CD14-positive monocyte (primary cell): Measurements from ENCODE around the gene ST6GALNAC3. TPM values are rescaled to one million over a fixed set of nuclear protein-coding genes. Genes with fewer than 3 reads are reported as not detected.

Source experiments
- DNase-seq, 3 donors: peaks; one replicate each; pipeline ENCODE4 v3.0.0-alpha.2; 2011 to 2022
- H2AFZ ChIP-seq: 2 replicates; pipeline ENCODE4 v1.6.0; 2012; ENCODE audit warnings: mild to moderate bottlenecking, low read depth, low read length, inconsistent platforms; ENCODE audit not compliant: insufficient read depth, poor library complexity, severe bottlenecking
- H3K27ac ChIP-seq, 2 donors: 1 replicate in 1 of 2; 2 replicates in 1 of 2; pipeline ENCODE4 v1.5.1; 2012 to 2013; ENCODE audit warnings: low read length in 2 of 2, control low read depth in 1 of 2, inconsistent platforms in 1 of 2, low read depth in 1 of 2, mild to moderate bottlenecking in 1 of 2
- H3K27me3 ChIP-seq, 2 donors: one replicate each; pipeline versions ENCODE4 v1.6.0 to v1.6.1; 2011 to 2013; ENCODE audit warnings: low read length in 2 of 2; ENCODE audit not compliant: control insufficient read depth in 2 of 2, insufficient read depth in 2 of 2
- H3K36me3 ChIP-seq, 2 donors: replicated peaks in 1 of 2; 1 replicate in 1 of 2; 2 replicates in 1 of 2; pipeline versions ENCODE4 v1.5.1 to v1.6.1; 2012 to 2013; ENCODE audit warnings: low read length in 2 of 2, control low read depth in 1 of 2, inconsistent platforms in 1 of 2, mild to moderate bottlenecking in 1 of 2; ENCODE audit not compliant: insufficient read depth in 2 of 2, control insufficient read depth in 1 of 2
- H3K4me1 ChIP-seq, 2 donors: 1 replicate in 1 of 2; 2 replicates in 1 of 2; pipeline versions ENCODE4 v1.5.1 to v1.6.1; 2012 to 2013; ENCODE audit warnings: low read length in 2 of 2, control low read depth in 1 of 2, inconsistent platforms in 1 of 2, mild to moderate bottlenecking in 1 of 2, moderate library complexity in 1 of 2; ENCODE audit not compliant: insufficient read depth in 2 of 2, control insufficient read depth in 1 of 2
- H3K4me2 ChIP-seq: replicated peaks from 2 replicates; pipeline ENCODE3; 2012; ENCODE audit warnings: low read length, moderate library complexity, mild to moderate bottlenecking; ENCODE audit not compliant: poor library complexity, severe bottlenecking; ENCODE audit errors: extremely low read depth
- H3K4me3 ChIP-seq, 3 experiments: fragments of 200-600 bp in 1 of 3; sonication (generic) in 1 of 3; replicated peaks in 1 of 3; 1 replicate in 2 of 3; 2 replicates in 1 of 3; pipeline ENCODE4 v1.5.1; 2011 to 2013; ENCODE audit warnings: low read length in 3 of 3, mild to moderate bottlenecking in 3 of 3, control low read depth in 2 of 3, low read depth in 2 of 3, inconsistent platforms in 1 of 3, moderate library complexity in 1 of 3
- H3K79me2 ChIP-seq: 2 replicates; pipeline ENCODE4 v1.6.0; 2012; ENCODE audit warnings: mild to moderate bottlenecking, control low read depth, inconsistent platforms, low read length, moderate library complexity; ENCODE audit not compliant: insufficient read depth
- H3K9ac ChIP-seq: 2 replicates; pipeline ENCODE4 v1.6.0; 2017; ENCODE audit warnings: low read length, mild to moderate bottlenecking; ENCODE audit not compliant: insufficient read depth, poor library complexity, severe bottlenecking
- H3K9me3 ChIP-seq, 2 donors: replicated peaks in 1 of 2; 1 replicate in 1 of 2; 2 replicates in 1 of 2; pipeline versions ENCODE4 v1.5.1 to v1.6.1; 2012 to 2013; ENCODE audit warnings: low read length in 2 of 2, control low read depth in 1 of 2; ENCODE audit not compliant: control insufficient read depth in 1 of 2, insufficient read depth in 1 of 2
- H4K20me1 ChIP-seq: 2 replicates; pipeline ENCODE4 v1.6.0; 2012; ENCODE audit warnings: mild to moderate bottlenecking, low read length, control low read depth, moderate library complexity; ENCODE audit not compliant: insufficient read depth
- H3K27ac Mint-ChIP-seq, 7 donors: one replicate each; pipeline ENCODE4 v1.8.0; 2020; ENCODE audit warnings: mild to moderate bottlenecking in 7 of 7, mixed read lengths in 7 of 7, moderate library complexity in 6 of 7, inconsistent platforms in 2 of 7
- H3K27me3 Mint-ChIP-seq, 3 donors: one replicate each; pipeline ENCODE4 v1.8.0; 2021 to 2022; ENCODE audit warnings: low read depth in 3 of 3, mild to moderate bottlenecking in 3 of 3, mixed read lengths in 3 of 3, moderate library complexity in 3 of 3, inconsistent platforms in 1 of 3
- H3K36me3 Mint-ChIP-seq, 2 donors: one replicate each; pipeline ENCODE4 v1.8.0; 2020; ENCODE audit warnings: mixed read lengths in 2 of 2, inconsistent platforms in 1 of 2, mild to moderate bottlenecking in 1 of 2
- H3K4me1 Mint-ChIP-seq: one replicate; pipeline ENCODE4 v1.8.0; 2020; ENCODE audit warnings: mild to moderate bottlenecking, mixed read lengths
- H3K4me3 Mint-ChIP-seq, 2 donors: one replicate each; pipeline ENCODE4 v1.8.0; 2020; ENCODE audit warnings: mild to moderate bottlenecking in 2 of 2, mixed read lengths in 2 of 2, moderate library complexity in 1 of 2
- H3K9me3 Mint-ChIP-seq, 7 donors: one replicate each; pipeline ENCODE4 v1.8.0; 2020 to 2022; ENCODE audit warnings: mixed read lengths in 7 of 7, mild to moderate bottlenecking in 6 of 7, moderate library complexity in 6 of 7, inconsistent platforms in 2 of 7
- CTCF ChIP-seq: fragments of 200-600 bp; IDR thresholded peaks from one replicate; pipeline ENCODE4 v1.8.0; 2022; ENCODE audit warnings: antibody characterized with exemption, mild to moderate bottlenecking
- WGBS: methylation state at CpG from one replicate; pipeline ENCODE4 v1.1.5; 2013; ENCODE audit warnings: missing lambda C conversion rate; ENCODE audit not compliant: insufficient coverage; 5-methylcytosine and 5-hydroxymethylcytosine counted together
- intact Hi-C, 2 donors: fragments of 100-400 bp; cut with micrococcal nuclease; formaldehyde crosslinking; loops; one replicate each; pipeline versions ENCODE4 v1.15.0 to v1.15.1; 2023
- polyA plus RNA-seq, 3 donors: library from polyadenylated mRNA; depleted of rRNA in 1 of 3; unstranded in 2 of 3; stranded (reverse) in 1 of 3; fragments of 300-500 nt in 2 of 3; fragments of >200 nt in 1 of 3; fragmentation: Illumina TruSeq in 2 of 3; gene quantifications; 1 replicate in 2 of 3; 2 replicates in 1 of 3; pipeline ENCODE4 v1.2.3, GENCODE V29; 2012 to 2021

The ST6GALNAC3 gene
- polyA plus RNA-seq, 3 donors: 6.5 to 9.2 (median 7.6) TPM

GRCh38 chr1:76585980-76586674 lies 511.6 kb downstream of the ST6GALNAC3 start:
- H3K9me3 Mint-ChIP-seq: no peaks in the 10 kb centered on the region

GRCh38 chr1:76587212-76587611 lies 512.7 kb downstream of the ST6GALNAC3 start:
- Mint-ChIP-seq H3K4me3 (no peak overlapping the region), H3K27ac (no peak overlapping the region), H3K9me3 (no peaks in the 10 kb centered on the region), H3K4me1 (no peaks in the 10 kb centered on the region), H3K27me3 (no peaks in the 10 kb centered on the region), H3K36me3 (no peaks in the 10 kb centered on the region)
- H2AFZ ChIP-seq: no peak overlapping the region
- no peak overlapping the region for H3K27ac ChIP-seq
- no peaks in the 10 kb centered on the region for H4K20me1 ChIP-seq
- no peak overlapping the region for H3K4me3 ChIP-seq
- H3K36me3 ChIP-seq: no peaks in the 10 kb centered on the region
- TF ChIP-seq CTCF: no peak
- no peaks in the 10 kb centered on the region for H3K79me2 ChIP-seq
- H3K9ac ChIP-seq: no peak overlapping the region
- H3K9me3 ChIP-seq: no peaks in the 10 kb centered on the region
- DNase-seq: no peak
- no peaks in the 10 kb centered on the region for H3K4me1 ChIP-seq
- intact Hi-C loops: no loop called here
- no peaks in the 10 kb centered on the region for H3K27me3 ChIP-seq
- no peak overlapping the region for H3K4me2 ChIP-seq
- WGBS: 92% methylated on average over 8 of the region's 9 CpGs

More at GRCh38 chr1:76585980-76586674, 511.6 kb downstream of the ST6GALNAC3 start:
- intact Hi-C loops: no loop called here
- H2AFZ ChIP-seq: no peak overlapping the region
- H4K20me1 ChIP-seq: no peaks in the 10 kb centered on the region
- Mint-ChIP-seq H3K36me3 (no peaks in the 10 kb centered on the region), H3K4me3 (no peak overlapping the region), H3K4me1 (no peaks in the 10 kb centered on the region), H3K27me3 (no peaks in the 10 kb centered on the region), H3K27ac (no peak overlapping the region)
- TF ChIP-seq CTCF: no peak
- no peak overlapping the region for H3K9ac ChIP-seq
- no peak for DNase-seq
- H3K4me1 ChIP-seq: no peaks in the 10 kb centered on the region
- H3K9me3 ChIP-seq: no peaks in the 10 kb centered on the region
- H3K27me3 ChIP-seq: no peaks in the 10 kb centered on the region
- H3K4me2 ChIP-seq: no peak overlapping the region
- no peak overlapping the region for H3K27ac ChIP-seq
- H3K36me3 ChIP-seq: no peaks in the 10 kb centered on the region
- no peaks in the 10 kb centered on the region for H3K79me2 ChIP-seq
- 100% methylated on average over 2 of the region's 4 CpGs for whole genome bisulfite sequencing
- H3K4me3 ChIP-seq: no peak overlapping the region
